ENCODE results near the gene BEST3. TPM values are rescaled to one million over a fixed set of nuclear protein-coding genes. Genes with fewer than 3 reads are reported as not detected.

The BEST3 gene
- total RNA-seq, 1 donor from 2014 or later = 0.11 TPM

- H3K4me1 Mint-ChIP-seq (ENCODE audit: unreplicated experiment) = no peaks in the 10 kb centered on the region
- TF ChIP-seq CTCF (IDR thresholded peaks at IDR 0.05) = no peak
- H3K36me3 Mint-ChIP-seq (ENCODE audit: unreplicated experiment) = no peaks in the 10 kb centered on the region
- no peak for DNase-seq (ENCODE audit: extremely low spot score, unreplicated experiment)
- H3K9me3 Mint-ChIP-seq (ENCODE audit: unreplicated experiment) = no peaks in the 10 kb centered on the region
- H3K27ac Mint-ChIP-seq (ENCODE audit: unreplicated experiment) = no peak overlapping the region
- H3K27me3 Mint-ChIP-seq (ENCODE audit: unreplicated experiment) = peaks cover 23% of the 10 kb centered on the region
- no peak overlapping the region for H3K4me3 Mint-ChIP-seq (ENCODE audit: unreplicated experiment)
Observed at GRCh38 chr12:69620077-69620476, 79.0 kb downstream of the BEST3 start.

GRCh38 chr12:69619050-69619449, 80.1 kb downstream of the BEST3 start:
- Mint-ChIP-seq H3K27ac (ENCODE audit: unreplicated experiment) (no peak overlapping the region), H3K36me3 (ENCODE audit: unreplicated experiment) (no peaks in the 10 kb centered on the region), H3K9me3 (ENCODE audit: unreplicated experiment) (no peaks in the 10 kb centered on the region), H3K27me3 (ENCODE audit: unreplicated experiment) (peaks cover 23% of the 10 kb centered on the region), H3K4me1 (ENCODE audit: unreplicated experiment) (no peaks in the 10 kb centered on the region), H3K4me3 (ENCODE audit: unreplicated experiment) (no peak overlapping the region)
- DNase-seq (ENCODE audit: extremely low spot score, unreplicated experiment) = no peak
- no peak for TF ChIP-seq CTCF (IDR thresholded peaks at IDR 0.05)

GRCh38 chr12:69616025-69616424, 83.1 kb downstream of the BEST3 start:
- H3K4me1 Mint-ChIP-seq (ENCODE audit: unreplicated experiment) = no peaks in the 10 kb centered on the region
- H3K9me3 Mint-ChIP-seq (ENCODE audit: unreplicated experiment) = no peaks in the 10 kb centered on the region
- no peak for DNase-seq (ENCODE audit: extremely low spot score, unreplicated experiment)
- TF ChIP-seq CTCF (IDR thresholded peaks at IDR 0.05) = no peak
- no peak overlapping the region for H3K4me3 Mint-ChIP-seq (ENCODE audit: unreplicated experiment)
- H3K27me3 Mint-ChIP-seq (ENCODE audit: unreplicated experiment) = peaks cover 39% of the 10 kb centered on the region
- H3K27ac Mint-ChIP-seq (ENCODE audit: unreplicated experiment) = no peak overlapping the region
- no peaks in the 10 kb centered on the region for H3K36me3 Mint-ChIP-seq (ENCODE audit: unreplicated experiment)

- DNase-seq (ENCODE audit: extremely low spot score, unreplicated experiment) = no peak
- H3K9me3 Mint-ChIP-seq (ENCODE audit: unreplicated experiment) = no peaks in the 10 kb centered on the region
- no peak overlapping the region for H3K27ac Mint-ChIP-seq (ENCODE audit: unreplicated experiment)
- no peak for TF ChIP-seq CTCF (IDR thresholded peaks at IDR 0.05)
- peaks cover 41% of the 10 kb centered on the region for H3K27me3 Mint-ChIP-seq (ENCODE audit: unreplicated experiment)
- H3K4me1 Mint-ChIP-seq (ENCODE audit: unreplicated experiment) = no peaks in the 10 kb centered on the region
- H3K36me3 Mint-ChIP-seq (ENCODE audit: unreplicated experiment) = no peaks in the 10 kb centered on the region
- no peak overlapping the region for H3K4me3 Mint-ChIP-seq (ENCODE audit: unreplicated experiment)
Observed at GRCh38 chr12:69613351-69613750, 85.8 kb downstream of the BEST3 start.

GRCh38 chr12:69610729-69611128, 88.4 kb downstream of the BEST3 start, which contains the start of gene LRRC10:
TSS of gene LRRC10 (minus strand) at chr12:69610907. CDS start at chr12:69610838, 69 bp downstream.
- no peak for DNase-seq (ENCODE audit: extremely low spot score, unreplicated experiment)
- H3K4me1 Mint-ChIP-seq (ENCODE audit: unreplicated experiment) = no peaks in the 10 kb centered on the region

More at GRCh38 chr12:69610729-69611128, 88.4 kb downstream of the BEST3 start, which contains the start of gene LRRC10:
- no peak for TF ChIP-seq CTCF (IDR thresholded peaks at IDR 0.05)
- Mint-ChIP-seq H3K4me3 (ENCODE audit: unreplicated experiment) (no peak within 1 kb of the TSS), H3K27ac (ENCODE audit: unreplicated experiment) (no peak within 1 kb of the TSS), H3K36me3 (ENCODE audit: unreplicated experiment) (no peaks in the 10 kb centered on the region), H3K9me3 (ENCODE audit: unreplicated experiment) (no peaks in the 10 kb centered on the region), H3K27me3 (ENCODE audit: unreplicated experiment) (peaks cover 25% of the 10 kb centered on the region)

All from osteocyte (in vitro differentiated cells).